C4-2B (cell line): ENCODE measurements around the gene LRMDA.

Experiments
- H3K27ac ChIP-seq: fragments of 450-650 bp; 2 replicates; pipeline ENCODE4 v1.5.1; 2017
- CTCF ChIP-seq: fragments of 450-650 bp; conservative IDR thresholded peaks from 2 replicates; pipeline ENCODE4 v1.5.1; 2017; ENCODE audit warnings: mild to moderate bottlenecking
- ZFX ChIP-seq: fragments of 450-650 bp; IDR thresholded peaks from 2 replicates; pipeline ENCODE4 v1.6.1; 2017

LRMDA gene

GRCh38 chr10:75418293-75418692 is 13.1 kb upstream of the LRMDA start:
- no peak overlapping the region for H3K27ac ChIP-seq
- TF ChIP-seq ZFX, result no peak
- TF ChIP-seq CTCF, result no peak

GRCh38 chr10:75418712-75419111 is 12.7 kb upstream of the LRMDA start:
- H3K27ac ChIP-seq, result no peak overlapping the region
- TF ChIP-seq ZFX (no peak), CTCF (no peak)

GRCh38 chr10:75422913-75423312 is 8.5 kb upstream of the LRMDA start:
- TF ChIP-seq ZFX (no peak), CTCF (no peak)
- H3K27ac ChIP-seq, result no peak overlapping the region

GRCh38 chr10:75424571-75424970 is 6.9 kb upstream of the LRMDA start:
- no peak overlapping the region for H3K27ac ChIP-seq
- TF ChIP-seq CTCF (no peak), ZFX (no peak)

- TF ChIP-seq ZFX (no peak), CTCF (no peak)
- H3K27ac ChIP-seq, result no peak overlapping the region
Measured at GRCh38 chr10:75425291-75426079, 5.9 kb upstream of the LRMDA start.

- TF ChIP-seq ZFX (no peak), CTCF (no peak)
- no peak overlapping the region for H3K27ac ChIP-seq
Measured at GRCh38 chr10:75426880-75427279, 4.5 kb upstream of the LRMDA start.

- H3K27ac ChIP-seq, result no peak overlapping the region
- TF ChIP-seq ZFX (no peak), CTCF (no peak)
Measured at GRCh38 chr10:75427951-75428350, 3.5 kb upstream of the LRMDA start.
